HepG2 (cell line): Measurements from ENCODE around the gene TMF1.

Experiments
- KDM2A ChIP-seq: sonication (generic); formaldehyde crosslinking; IDR thresholded peaks from 2 replicates; pipeline ENCODE4 v1.4.0; 2020; ENCODE audit warnings: low read depth, missing genetic modification reagents, borderline replicate concordance
- MAFG ChIP-seq: sonication (generic); formaldehyde crosslinking; IDR thresholded peaks from 2 replicates; pipeline ENCODE4 v1.5.1; 2020; ENCODE audit warnings: mild to moderate bottlenecking, missing genetic modification reagents
- MLX ChIP-seq: IDR thresholded peaks from 2 replicates; pipeline ENCODE4 v1.6.1; 2016
- NR2F2 ChIP-seq: IDR thresholded peaks from 2 replicates; pipeline ENCODE4 v1.6.1; 2012; ENCODE audit warnings: low read depth, inconsistent platforms, borderline replicate concordance
- RAD21 ChIP-seq: fragments of 450-650 bp; formaldehyde crosslinking; IDR thresholded peaks from 2 replicates; pipeline ENCODE4 v1.5.0; 2020; ENCODE audit warnings: mild to moderate bottlenecking
- ZFX ChIP-seq: sonication (generic); formaldehyde crosslinking; IDR thresholded peaks from 2 replicates; pipeline ENCODE4 v1.4.0; 2020; ENCODE audit warnings: mild to moderate bottlenecking, low read depth, missing genetic modification reagents, moderate library complexity
- ZNF407 ChIP-seq: sonication (generic); formaldehyde crosslinking; IDR thresholded peaks from one replicate; pipeline ENCODE4 v1.5.1; 2020; ENCODE audit warnings: mild to moderate bottlenecking, missing genetic modification reagents; ENCODE audit errors: not compliant biosample characterization
- ZNF850 ChIP-seq: sonication (generic); formaldehyde crosslinking; conservative IDR thresholded peaks from 2 replicates; pipeline ENCODE4 v1.9.0; 2021; ENCODE audit warnings: mild to moderate bottlenecking, missing genetic modification reagents
- TF ChIP-seq, protein P1 (sequence below): sonication (generic); formaldehyde crosslinking; IDR thresholded peaks from 2 replicates; pipeline ENCODE4 v1.5.0; 2020; ENCODE audit warnings: mild to moderate bottlenecking, missing genetic modification reagents
- TF ChIP-seq, protein P2 (sequence below): sonication (generic); formaldehyde crosslinking; IDR thresholded peaks from 2 replicates; pipeline ENCODE4 v1.5.0; 2020; ENCODE audit warnings: mild to moderate bottlenecking, missing genetic modification reagents, moderate library complexity
- TF ChIP-seq, protein P3 (sequence below): sonication (generic); formaldehyde crosslinking; IDR thresholded peaks from 2 replicates; pipeline ENCODE4 v1.9.0; 2021; ENCODE audit warnings: missing genetic modification reagents, borderline replicate concordance

GRCh38 chr3:68987322-68987721 lies 64.8 kb downstream of the TMF1 start:
- TF ChIP-seq ZFX (CRISPR knock-in tag) (no peak), NR2F2 (no peak), MAFG (CRISPR knock-in tag) (no peak), ZNF407 (CRISPR knock-in tag) (no peak), MLX (CRISPR knock-in tag) (no peak), KDM2A (CRISPR knock-in tag) (no peak), RAD21 (CRISPR knock-in tag) (no peak), ZNF850 (CRISPR knock-in tag) (no peak)
- TF ChIP-seq, protein P1, sequence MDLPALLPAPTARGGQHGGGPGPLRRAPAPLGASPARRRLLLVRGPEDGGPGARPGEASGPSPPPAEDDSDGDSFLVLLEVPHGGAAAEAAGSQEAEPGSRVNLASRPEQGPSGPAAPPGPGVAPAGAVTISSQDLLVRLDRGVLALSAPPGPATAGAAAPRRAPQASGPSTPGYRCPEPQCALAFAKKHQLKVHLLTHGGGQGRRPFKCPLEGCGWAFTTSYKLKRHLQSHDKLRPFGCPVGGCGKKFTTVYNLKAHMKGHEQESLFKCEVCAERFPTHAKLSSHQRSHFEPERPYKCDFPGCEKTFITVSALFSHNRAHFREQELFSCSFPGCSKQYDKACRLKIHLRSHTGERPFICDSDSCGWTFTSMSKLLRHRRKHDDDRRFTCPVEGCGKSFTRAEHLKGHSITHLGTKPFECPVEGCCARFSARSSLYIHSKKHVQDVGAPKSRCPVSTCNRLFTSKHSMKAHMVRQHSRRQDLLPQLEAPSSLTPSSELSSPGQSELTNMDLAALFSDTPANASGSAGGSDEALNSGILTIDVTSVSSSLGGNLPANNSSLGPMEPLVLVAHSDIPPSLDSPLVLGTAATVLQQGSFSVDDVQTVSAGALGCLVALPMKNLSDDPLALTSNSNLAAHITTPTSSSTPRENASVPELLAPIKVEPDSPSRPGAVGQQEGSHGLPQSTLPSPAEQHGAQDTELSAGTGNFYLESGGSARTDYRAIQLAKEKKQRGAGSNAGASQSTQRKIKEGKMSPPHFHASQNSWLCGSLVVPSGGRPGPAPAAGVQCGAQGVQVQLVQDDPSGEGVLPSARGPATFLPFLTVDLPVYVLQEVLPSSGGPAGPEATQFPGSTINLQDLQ (CRISPR knock-in tag): no peak
- TF ChIP-seq, protein P2, sequence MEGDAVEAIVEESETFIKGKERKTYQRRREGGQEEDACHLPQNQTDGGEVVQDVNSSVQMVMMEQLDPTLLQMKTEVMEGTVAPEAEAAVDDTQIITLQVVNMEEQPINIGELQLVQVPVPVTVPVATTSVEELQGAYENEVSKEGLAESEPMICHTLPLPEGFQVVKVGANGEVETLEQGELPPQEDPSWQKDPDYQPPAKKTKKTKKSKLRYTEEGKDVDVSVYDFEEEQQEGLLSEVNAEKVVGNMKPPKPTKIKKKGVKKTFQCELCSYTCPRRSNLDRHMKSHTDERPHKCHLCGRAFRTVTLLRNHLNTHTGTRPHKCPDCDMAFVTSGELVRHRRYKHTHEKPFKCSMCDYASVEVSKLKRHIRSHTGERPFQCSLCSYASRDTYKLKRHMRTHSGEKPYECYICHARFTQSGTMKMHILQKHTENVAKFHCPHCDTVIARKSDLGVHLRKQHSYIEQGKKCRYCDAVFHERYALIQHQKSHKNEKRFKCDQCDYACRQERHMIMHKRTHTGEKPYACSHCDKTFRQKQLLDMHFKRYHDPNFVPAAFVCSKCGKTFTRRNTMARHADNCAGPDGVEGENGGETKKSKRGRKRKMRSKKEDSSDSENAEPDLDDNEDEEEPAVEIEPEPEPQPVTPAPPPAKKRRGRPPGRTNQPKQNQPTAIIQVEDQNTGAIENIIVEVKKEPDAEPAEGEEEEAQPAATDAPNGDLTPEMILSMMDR (CRISPR knock-in tag): no peak
- TF ChIP-seq, protein P3, sequence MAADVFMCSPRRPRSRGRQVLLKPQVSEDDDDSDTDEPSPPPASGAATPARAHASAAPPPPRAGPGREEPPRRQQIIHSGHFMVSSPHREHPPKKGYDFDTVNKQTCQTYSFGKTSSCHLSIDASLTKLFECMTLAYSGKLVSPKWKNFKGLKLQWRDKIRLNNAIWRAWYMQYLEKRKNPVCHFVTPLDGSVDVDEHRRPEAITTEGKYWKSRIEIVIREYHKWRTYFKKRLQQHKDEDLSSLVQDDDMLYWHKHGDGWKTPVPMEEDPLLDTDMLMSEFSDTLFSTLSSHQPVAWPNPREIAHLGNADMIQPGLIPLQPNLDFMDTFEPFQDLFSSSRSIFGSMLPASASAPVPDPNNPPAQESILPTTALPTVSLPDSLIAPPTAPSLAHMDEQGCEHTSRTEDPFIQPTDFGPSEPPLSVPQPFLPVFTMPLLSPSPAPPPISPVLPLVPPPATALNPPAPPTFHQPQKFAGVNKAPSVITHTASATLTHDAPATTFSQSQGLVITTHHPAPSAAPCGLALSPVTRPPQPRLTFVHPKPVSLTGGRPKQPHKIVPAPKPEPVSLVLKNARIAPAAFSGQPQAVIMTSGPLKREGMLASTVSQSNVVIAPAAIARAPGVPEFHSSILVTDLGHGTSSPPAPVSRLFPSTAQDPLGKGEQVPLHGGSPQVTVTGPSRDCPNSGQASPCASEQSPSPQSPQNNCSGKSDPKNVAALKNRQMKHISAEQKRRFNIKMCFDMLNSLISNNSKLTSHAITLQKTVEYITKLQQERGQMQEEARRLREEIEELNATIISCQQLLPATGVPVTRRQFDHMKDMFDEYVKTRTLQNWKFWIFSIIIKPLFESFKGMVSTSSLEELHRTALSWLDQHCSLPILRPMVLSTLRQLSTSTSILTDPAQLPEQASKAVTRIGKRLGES (CRISPR knock-in tag): no peak
